HCT116 (cell line): Measurements from ENCODE around the gene ANO3.

Experiments used
- CEBPB ChIP-seq: IDR thresholded peaks from 2 replicates; pipeline ENCODE4 v1.6.1; 2012; ENCODE audit warnings: low read depth
- CTCF ChIP-seq, 3 experiments: fragments of 200-600 bp in 1 of 3; sonication (generic) in 1 of 3; IDR thresholded peaks in 2 of 3; conservative IDR thresholded peaks in 1 of 3; 2 replicates each; pipeline ENCODE4 v1.5.1; 2012 to 2017; ENCODE audit warnings: low read depth in 2 of 3, low read length in 2 of 3, antibody characterized with exemption in 1 of 3, borderline replicate concordance in 1 of 3, control low read depth in 1 of 3, mild to moderate bottlenecking in 1 of 3, mixed read lengths in 1 of 3, mixed run types in 1 of 3, moderate library complexity in 1 of 3; ENCODE audit not compliant: insufficient read depth in 1 of 3
- EZH2 ChIP-seq: fragments of 200-600 bp; sonication (generic); IDR thresholded peaks from 2 replicates; pipeline ENCODE4 v1.6.1; 2017; ENCODE audit warnings: antibody characterized with exemption, mixed run types
- EZH2phosphoT487 ChIP-seq: fragments of 200-600 bp; IDR thresholded peaks from 2 replicates; pipeline ENCODE4 v1.6.1; 2018; ENCODE audit warnings: antibody characterized with exemption, borderline replicate concordance
- MAX ChIP-seq: IDR thresholded peaks from 2 replicates; pipeline ENCODE4 v1.6.1; 2012
- POLR2A ChIP-seq: IDR thresholded peaks from 2 replicates; pipeline ENCODE4 v1.7.0; 2011; ENCODE audit warnings: borderline replicate concordance; ENCODE audit not compliant: insufficient read depth, insufficient read length; ENCODE audit errors: extremely low read depth
- POLR2AphosphoS5 ChIP-seq: IDR thresholded peaks from 2 replicates; pipeline ENCODE4 v1.6.1; 2011; ENCODE audit warnings: mild to moderate bottlenecking, low read depth, low read length, moderate library complexity
- RAD21 ChIP-seq: IDR thresholded peaks from 2 replicates; pipeline ENCODE4 v1.6.1; 2012; ENCODE audit warnings: low read depth, mild to moderate bottlenecking
- SP1 ChIP-seq: IDR thresholded peaks from 2 replicates; pipeline ENCODE4 v1.6.1; 2012; ENCODE audit warnings: low read depth
- SRF ChIP-seq: IDR thresholded peaks from 2 replicates; pipeline ENCODE4 v1.6.1; 2012; ENCODE audit warnings: low read depth
- ZNF274 ChIP-seq: fragments of 200-500 bp; sonication (Bioruptor generic); IDR thresholded peaks from 2 replicates; pipeline ENCODE4 v1.6.1; 2014; ENCODE audit warnings: mild to moderate bottlenecking, low read depth, low read length, inconsistent platforms
- TF ChIP-seq, protein P1 (sequence below): IDR thresholded peaks from 2 replicates; pipeline ENCODE4 v1.6.1; 2012; ENCODE audit warnings: low read depth
- TF ChIP-seq, protein P2 (sequence below): IDR thresholded peaks from 2 replicates; pipeline ENCODE4 v1.6.1; 2012

GRCh38 chr11:26578998-26579661 is 247.2 kb downstream of the ANO3 start:
- TF ChIP-seq, protein P1, sequence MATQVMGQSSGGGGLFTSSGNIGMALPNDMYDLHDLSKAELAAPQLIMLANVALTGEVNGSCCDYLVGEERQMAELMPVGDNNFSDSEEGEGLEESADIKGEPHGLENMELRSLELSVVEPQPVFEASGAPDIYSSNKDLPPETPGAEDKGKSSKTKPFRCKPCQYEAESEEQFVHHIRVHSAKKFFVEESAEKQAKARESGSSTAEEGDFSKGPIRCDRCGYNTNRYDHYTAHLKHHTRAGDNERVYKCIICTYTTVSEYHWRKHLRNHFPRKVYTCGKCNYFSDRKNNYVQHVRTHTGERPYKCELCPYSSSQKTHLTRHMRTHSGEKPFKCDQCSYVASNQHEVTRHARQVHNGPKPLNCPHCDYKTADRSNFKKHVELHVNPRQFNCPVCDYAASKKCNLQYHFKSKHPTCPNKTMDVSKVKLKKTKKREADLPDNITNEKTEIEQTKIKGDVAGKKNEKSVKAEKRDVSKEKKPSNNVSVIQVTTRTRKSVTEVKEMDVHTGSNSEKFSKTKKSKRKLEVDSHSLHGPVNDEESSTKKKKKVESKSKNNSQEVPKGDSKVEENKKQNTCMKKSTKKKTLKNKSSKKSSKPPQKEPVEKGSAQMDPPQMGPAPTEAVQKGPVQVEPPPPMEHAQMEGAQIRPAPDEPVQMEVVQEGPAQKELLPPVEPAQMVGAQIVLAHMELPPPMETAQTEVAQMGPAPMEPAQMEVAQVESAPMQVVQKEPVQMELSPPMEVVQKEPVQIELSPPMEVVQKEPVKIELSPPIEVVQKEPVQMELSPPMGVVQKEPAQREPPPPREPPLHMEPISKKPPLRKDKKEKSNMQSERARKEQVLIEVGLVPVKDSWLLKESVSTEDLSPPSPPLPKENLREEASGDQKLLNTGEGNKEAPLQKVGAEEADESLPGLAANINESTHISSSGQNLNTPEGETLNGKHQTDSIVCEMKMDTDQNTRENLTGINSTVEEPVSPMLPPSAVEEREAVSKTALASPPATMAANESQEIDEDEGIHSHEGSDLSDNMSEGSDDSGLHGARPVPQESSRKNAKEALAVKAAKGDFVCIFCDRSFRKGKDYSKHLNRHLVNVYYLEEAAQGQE = no peak
- TF ChIP-seq POLR2A (no peak), EZH2 (no peak), SP1 (no peak), RAD21 (no peak), CEBPB (no peak), ZNF274 (no peak), CTCF (IDR thresholded peaks at IDR 0.05 in 2 of 3, conservative IDR thresholded peaks at IDR 0.05 in 1 of 3; ENCODE audit: borderline replicate concordance in 1 of 3, insufficient read depth in 1 of 3, low read depth in 2 of 3, low read length in 2 of 3) (no peak), SRF (no peak), EZH2phosphoT487 (no peak), POLR2AphosphoS5 (no peak), MAX (no peak)
- TF ChIP-seq, protein P2, sequence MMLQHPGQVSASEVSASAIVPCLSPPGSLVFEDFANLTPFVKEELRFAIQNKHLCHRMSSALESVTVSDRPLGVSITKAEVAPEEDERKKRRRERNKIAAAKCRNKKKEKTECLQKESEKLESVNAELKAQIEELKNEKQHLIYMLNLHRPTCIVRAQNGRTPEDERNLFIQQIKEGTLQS = no peak
